GM21423 (cell line): ENCODE measurements around the gene ARHGAP24.
"Not testable (repeated sequence)": the region's sequence is repeated elsewhere in the genome, so short reads cannot be mapped to it uniquely, and the experiment has no call there.

Experiments used
- ATAC-seq: cut with Tn5 transposase; IDR thresholded peaks from one replicate; pipeline ENCODE4 v1.9.1; 2021; ENCODE audit warnings: mild to moderate bottlenecking, moderate library complexity; ENCODE audit not compliant: unreplicated experiment

The ARHGAP24 gene

DNA sequence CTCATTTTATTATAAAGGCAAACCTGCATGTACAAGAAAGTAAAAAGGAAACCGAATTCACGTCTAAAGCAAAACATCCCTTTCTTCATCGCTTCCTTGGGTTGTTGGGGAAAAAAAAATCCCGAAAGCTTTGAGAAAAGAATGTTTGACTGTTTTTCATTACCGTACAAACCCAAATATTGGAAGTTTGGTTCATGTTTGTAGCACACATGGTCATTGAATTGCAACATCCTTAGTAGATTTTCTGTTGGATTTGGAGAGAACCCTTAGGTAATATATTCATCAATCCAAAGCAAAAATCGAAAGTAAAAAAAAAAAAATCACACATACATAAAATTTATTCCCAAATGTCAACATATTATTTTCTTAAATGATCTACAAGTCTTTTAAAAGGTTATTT, 464.6 kb downstream of the ARHGAP24 start:
- no peak for ATAC-seq

DNA sequence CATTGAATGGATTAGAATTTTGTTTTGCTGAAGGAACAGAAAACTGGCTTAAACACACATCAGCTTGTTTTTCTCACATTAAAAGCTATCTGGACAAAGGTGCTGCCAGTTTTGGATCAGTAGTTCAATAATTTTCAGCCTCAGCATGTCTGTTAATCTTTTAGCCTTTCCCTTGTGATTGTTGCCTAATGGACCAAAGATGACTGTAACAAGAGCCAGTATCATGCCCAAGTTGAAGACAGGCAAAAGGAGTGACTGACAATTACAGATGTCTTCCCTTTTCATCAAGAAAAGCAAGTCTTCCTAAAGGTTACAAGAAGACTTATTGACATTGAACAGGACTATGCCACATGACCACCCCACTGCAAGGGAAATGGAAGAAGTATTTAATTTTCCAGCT, 465.2 kb downstream of the ARHGAP24 start:
- ATAC-seq: no peak

DNA sequence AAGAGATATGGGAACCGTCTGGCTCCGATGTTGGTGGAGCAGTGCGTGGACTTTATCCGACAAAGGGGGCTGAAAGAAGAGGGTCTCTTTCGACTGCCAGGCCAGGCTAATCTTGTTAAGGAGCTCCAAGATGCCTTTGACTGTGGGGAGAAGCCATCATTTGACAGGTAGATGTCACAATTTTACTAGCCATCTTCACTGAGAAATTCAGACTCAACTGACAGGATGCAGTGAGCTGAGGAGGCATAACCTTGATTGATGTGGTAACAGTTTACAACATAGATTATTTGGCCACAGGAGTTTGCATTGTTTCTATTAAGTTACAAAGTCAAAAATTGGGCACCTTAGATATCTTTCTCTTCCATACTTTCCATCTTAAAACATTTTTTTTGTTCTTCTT, 467.2 kb downstream of the ARHGAP24 start:
- no peak for ATAC-seq

DNA sequence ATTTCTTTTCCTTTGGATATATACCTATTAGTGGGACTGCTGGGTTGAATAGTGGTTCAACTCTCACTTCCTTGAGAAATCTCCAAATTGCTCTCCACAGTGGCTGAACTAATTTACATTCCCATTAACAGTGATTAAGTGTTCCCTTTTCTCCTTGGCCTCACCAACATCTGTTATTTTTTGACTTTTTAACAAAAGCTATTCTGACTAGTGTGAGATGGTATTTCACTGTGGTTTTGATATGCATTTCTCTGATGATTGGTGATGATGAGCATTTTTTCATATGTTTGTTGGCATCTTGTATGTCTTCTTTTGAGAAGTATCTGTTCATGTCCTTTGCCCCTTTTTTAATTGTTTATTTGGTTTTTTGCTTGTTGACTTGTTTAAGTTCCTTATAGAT, 471.9 kb downstream of the ARHGAP24 start:
- no peak for ATAC-seq

DNA sequence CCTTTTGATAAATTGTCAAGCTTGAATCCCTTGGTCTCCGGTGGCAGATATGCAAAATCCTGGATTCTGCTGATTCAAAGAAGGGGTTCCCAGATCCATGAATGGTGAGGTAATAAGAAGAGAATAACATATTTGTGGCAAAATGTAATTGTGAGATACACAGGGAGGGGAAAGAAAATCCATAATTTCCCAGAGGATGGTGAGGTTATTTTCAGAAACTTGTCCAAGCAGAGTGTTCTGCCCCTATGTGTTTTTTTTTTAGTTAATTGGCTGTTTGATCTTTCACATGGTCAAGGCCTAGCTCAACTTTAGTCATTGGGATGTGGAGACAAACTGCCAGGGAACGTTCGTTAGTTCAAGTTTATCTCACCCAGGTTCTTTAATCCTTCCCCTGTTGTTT, 476.1 kb downstream of the ARHGAP24 start:
- no peak for ATAC-seq

DNA sequence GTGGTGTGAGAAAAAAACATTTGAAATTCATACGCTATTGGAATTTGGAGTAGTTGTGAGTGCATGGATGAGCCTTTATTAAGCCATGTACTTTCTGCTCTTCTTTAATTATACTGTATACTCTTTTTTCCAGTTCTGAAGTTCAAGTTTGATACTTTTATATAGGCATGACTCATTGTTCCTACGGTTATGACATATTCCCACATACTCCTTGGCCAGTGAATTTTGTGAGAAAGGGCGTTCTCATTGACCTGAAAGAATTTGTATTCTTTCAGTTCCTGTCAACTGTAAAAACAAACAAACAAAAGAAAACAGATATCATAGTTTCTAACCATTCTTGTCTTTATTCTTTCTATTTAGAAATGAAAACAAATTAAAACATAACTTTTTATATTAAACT, 477.6 kb downstream of the ARHGAP24 start:
- no peak for ATAC-seq

DNA sequence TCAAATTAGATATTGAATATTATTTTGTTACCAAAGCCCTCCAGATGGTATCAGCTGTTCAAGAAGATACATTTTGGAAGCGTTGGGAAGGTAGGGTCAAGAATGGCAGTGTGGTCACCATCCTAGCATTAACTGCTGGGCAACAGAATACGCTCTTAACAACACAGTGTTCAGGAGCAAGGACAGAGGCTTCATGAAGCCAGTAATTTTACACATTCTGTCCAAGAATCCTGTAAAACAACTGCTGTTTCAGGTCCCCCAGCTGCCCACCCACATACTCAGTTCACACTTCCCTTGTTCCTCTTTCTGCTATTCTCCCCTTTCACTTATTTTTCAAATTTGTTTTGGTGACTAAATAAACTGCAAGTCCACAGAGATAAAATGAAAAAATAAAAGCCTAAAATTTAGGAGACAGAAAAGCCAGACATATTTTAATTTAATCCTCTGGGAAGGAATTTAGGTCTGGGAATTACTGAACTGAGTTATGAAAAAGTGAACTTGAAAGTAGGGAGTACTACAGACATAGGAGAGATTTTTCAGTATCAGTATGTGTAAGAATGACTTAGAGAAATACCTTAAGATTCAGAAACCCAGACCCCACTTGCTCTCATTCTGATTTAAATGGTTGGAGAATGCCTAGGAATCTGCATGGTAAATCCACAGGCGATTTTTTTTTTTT, 478.2 kb downstream of the ARHGAP24 start:
- ATAC-seq: no peak

DNA sequence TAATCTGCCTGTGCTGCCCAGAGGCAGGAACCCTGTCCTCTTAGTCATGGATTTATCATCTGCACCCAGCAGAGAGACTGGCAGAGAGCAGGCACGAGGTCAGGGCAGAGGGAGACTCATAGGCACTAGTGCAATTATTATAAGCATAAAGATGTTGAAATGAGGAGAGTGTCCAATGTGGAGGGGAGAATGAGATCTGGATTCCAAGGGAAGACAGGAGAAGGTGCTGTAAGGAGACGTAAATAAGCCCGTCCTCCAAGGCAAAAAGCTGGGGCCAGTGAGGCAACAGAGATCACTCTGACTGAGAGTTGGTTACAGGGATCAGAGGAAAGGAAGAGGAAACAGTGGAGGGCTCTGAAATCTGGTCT, 478.7 kb downstream of the ARHGAP24 start:
- ATAC-seq: no peak

DNA sequence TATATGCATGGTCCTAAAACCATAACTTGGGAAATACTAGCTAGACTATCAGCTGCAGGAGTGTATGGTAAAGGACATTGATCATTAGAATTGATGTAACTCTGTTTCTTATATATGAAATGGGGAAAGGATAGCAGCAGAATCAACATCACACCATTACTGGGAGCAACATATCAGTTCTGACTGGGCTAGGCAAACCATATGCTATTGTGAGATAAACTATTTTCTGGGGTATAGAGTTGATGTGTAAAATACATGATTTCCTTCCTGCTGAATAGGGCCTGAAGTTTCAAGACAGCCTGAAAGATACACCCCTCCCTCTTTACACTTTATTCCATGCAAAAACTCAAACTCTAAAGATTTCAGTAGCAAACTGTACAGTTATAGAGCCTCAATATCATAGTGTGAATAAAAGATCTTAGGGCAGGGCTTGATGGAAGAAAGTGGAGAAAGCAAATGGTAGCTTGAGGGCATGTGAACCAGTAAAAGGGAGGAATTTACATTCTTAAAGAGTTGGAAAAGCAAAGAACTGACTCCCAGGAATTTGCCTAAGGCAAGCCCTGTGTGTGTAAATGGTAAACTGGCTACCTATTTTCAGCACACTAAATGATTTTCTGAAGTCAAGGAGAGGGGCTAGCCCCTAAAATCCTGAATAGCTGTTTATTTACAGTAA, 480.8 kb downstream of the ARHGAP24 start:
- no peak for ATAC-seq

DNA sequence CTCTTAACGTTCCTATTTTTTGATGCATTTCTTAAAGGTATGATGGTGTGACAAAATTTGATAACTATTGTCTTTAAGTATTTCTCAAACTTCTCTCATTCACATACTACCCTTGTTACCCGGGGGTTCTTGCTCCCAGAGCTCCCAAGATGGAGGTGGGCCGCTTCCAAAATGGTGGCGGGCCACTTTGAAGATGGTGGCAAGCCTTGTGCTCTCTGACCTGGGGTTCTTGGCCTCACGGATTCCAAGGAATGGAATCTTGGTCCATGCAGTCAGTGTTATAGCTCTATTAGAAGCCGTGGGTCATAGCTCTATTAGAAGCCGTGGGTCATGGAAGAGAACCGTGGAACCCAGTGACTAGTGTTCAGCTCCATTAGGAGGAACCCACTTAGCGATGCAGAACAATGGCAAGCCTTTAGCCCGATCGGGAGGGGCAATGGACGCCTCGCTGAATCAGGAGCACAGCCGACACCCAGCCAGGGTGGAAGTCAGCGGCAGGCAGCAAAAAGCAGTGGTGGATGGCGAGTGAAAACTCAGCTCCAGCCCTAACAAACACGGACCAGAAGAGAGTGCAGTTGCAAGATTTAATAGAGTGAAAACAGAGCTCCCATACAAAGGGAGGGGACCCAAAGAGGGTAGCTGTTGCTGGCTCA, 481.5 kb downstream of the ARHGAP24 start:
- no peak for ATAC-seq

DNA sequence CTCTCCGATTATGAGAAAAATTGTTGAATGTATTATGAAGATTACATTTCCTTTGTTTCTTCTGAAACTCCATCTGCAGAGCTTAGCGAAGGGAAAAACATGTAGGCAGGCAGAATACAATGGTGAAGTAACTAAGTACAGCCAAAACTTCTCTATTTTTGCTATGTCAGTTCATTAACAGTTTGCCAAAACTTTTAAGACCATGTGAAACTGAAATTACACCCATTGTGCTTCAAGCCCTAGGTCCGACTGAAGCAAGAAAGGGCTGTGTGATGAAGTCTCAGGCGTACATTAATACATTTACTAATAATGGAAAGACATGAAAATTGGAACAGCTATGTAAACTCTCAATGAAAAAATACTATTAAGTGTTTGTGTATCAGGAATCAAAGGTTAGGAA, 486.9 kb downstream of the ARHGAP24 start:
- no peak for ATAC-seq

DNA sequence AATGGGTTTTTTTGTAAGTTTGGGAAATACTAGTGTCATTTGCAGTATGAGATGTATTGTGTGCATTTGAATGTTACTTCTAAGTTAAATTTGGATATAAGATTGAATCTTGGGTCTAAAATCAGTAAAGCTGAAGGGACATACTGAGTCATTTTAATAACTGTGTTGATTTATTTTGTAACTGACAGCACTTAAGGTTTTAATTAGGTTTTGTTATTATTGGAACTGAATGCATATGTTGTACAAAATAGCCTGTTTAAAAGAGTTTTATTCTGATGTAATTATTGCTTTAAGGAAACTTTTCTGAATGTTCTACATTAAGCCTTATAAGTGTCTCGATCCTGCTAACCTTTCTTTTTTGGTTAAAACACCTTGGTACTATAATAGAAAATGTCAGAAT, 488.3 kb downstream of the ARHGAP24 start:
- ATAC-seq: no peak

DNA sequence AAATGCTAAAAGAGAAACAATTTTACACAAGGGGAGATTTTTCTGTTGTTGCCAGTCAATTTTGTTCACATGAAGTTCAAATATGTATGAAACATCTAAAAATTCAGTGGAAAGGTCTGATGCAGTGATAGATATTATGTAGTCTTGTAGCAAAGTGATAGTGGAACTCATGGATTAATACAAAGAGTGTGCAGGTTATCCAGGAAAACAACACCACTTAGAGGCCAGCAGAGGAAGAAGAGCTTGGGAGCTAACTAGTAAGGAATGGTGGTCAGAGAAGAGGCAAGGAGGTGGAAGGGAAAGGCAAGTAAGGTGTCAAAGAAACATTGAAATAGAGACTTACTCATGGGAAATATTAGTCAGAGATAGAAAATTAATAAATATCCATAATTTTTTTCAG, 489.3 kb downstream of the ARHGAP24 start:
- no peak for ATAC-seq

DNA sequence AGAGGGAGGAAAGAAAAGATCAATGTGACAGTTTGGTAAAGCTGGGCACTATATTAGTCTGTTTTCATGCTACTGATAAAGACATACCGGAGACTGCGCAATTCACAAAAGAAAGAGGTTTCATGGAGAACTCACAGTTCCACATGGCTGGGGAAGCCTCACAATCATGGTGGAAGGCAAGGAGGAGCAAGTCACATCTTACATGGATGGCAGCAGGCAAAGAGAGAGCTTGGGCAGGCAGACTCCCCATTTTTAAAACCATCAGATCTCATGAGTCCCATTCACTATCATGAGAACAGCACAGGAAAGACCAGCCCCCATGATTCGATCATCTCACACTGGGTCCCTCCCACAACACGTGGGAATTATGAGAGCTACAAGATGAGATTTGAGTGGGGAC, 490.1 kb downstream of the ARHGAP24 start:
- ATAC-seq: not testable (repeated sequence)

DNA sequence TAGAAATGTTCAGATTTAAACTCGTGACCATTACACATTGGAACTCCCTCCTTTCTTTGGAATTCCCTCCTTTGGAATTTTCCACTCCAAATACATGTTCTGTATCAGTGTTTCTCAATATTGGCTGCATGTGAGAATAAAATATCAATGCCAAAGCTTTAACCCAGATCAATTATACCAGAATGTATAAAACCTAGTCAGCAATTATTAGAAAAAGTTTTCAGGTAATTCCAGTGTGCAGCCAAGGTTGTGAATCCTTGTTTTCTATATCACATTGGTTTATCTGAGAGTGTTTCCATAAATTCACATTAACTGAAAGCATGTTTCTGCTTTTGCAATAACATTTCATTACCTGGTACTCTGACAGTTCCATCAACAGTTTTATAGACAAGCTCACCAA, 490.6 kb downstream of the ARHGAP24 start:
- ATAC-seq: no peak

DNA sequence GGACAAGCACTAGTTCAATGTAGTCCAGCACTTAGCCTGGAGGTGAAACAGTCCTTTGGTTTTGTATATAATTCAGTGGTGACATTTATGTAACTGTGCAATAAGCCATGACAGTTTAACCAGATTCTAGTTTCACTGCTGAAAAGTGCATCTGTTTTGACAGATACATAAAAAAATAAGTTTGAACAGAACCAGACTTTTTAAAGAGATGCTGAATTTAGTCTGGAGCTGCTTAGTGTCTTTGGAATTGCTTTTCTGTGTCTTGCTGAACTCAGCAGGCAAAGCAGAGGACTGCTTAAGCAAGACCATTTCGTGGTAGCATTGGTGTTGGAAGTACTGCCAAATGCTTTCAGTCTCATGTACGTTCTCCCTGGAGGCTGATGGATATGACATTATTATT, 491.4 kb downstream of the ARHGAP24 start:
- no peak for ATAC-seq

DNA sequence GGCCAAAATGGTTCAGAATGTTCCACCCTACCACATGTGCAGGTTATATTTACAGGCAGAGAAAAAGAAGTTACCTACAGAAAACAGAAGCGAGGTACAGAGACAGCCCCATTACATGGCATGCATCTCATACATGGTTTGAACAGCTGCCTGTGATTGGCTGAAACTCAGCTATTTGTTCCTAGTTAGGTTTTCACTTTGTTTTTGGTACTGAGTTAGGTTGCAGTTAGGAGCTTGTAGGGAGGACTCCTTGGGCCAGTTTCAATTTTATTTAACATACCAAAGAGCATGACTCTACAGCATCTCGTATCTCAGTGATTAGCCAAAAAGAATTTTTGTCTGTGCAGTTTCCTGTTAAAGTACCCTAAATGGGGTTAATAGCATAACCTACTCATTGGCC, 492.9 kb downstream of the ARHGAP24 start:
- ATAC-seq: no peak

DNA sequence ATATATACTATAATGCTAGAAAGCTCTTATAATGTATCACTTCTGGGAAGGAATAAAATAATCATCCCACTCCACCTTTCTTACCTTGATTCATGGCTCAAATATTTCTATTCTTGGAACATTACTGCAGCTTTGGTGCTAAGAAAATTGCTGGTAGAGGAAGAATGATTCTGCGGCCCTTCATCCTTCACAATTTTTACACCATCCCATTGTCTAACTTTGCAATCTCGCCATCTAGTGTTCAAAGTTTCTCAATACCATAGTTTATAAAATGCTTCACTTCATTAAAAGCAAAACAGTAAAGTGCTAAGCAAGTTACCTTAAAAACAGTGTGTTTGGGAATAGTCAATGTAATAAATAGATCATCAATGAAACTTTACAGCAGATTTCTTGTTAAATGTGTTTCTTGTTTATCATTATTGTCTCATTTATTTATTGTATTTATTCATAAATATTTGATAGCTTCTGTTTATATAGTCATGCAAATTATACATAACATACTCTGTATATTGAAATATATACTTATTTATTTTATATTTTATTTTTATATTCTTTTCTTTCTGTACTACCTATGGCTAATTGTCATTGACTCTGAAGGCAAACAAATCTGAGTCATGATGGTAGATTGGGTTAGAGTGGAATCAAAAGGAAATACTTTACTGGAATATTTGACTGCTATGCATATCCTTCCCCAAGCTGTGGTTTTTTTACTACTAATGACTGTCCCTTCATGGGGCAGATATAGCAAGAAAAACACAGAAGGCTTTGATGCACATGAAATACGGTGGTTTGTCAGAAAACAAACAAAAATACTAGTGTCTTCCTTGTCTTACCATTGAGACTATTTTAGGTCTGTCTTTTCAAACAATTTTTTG, 494.2 kb downstream of the ARHGAP24 start:
- peak; percentile 66 for ATAC-seq

DNA sequence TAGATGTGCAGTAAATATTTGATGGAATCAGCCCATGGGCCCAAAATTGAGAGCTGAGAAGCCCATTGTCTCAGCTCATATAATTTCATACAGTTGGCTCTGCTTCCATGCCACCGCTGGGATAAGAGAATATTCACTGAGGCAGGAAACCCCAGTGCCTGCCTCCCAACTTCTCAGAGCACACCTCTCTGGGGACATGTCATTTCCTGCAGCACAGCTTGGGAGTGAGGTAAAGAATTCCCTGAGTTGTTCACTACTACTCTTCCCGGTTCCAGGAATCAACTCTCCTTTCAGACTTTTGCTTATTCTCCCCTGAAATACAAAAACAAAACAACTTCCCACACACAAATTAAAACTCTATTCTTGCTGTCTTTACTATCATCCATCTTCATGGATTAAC, 495.6 kb downstream of the ARHGAP24 start:
- ATAC-seq: no peak

DNA sequence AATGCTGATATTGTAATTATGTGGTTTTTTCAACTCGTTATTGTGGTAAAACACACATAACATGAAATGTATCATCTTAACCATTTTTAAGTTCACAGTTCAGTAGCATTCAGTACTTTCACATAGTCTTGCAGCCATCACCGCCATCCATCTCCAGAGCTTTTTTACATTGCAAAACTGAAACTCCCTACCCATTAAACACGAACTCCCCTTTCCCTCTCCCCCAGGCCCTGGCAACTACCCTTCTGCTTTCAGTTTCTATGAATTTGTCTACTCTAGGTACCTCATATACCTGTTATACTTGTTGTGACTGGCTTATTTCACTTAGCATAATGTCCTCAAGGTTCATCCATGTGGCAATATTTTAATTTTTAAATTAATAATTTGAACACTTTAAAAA, 504.3 kb downstream of the ARHGAP24 start:
- ATAC-seq: peak; percentile 98

DNA sequence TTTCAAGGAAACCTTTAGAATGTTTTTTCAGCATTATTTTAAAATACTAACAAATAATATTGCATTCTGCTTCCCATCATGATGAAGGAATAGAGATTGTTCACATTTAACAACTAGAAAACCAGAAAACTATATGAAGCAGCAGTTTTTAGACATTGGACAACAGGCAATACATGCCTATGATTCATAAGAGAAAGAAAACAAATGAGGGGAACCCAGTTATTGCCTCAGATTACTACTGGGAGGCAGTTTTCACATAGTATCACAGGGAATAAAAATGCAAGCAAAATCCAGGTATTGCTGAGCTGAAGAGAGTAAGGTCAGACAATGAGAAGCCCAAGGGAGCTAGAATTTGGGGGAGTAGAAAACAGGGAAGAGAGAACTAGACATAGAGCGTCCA, 511.3 kb downstream of the ARHGAP24 start:
- ATAC-seq: no peak
